Erythroblast (primary cell): ENCODE data around the gene CYTH3.

Experiments used
- GATA1 ChIP-seq: IDR thresholded peaks from 2 replicates; pipeline ENCODE4 v1.6.1; 2011; ENCODE audit warnings: low read depth, mild to moderate bottlenecking, control low read depth, low read length, moderate library complexity
- POLR2A ChIP-seq: IDR thresholded peaks from 2 replicates; pipeline ENCODE4 v1.6.1; 2011; ENCODE audit warnings: mild to moderate bottlenecking, low read length

- TF ChIP-seq POLR2A (no peak), GATA1 (no peak)
These were observed 15.5 kb downstream of the CYTH3 start for GRCh38 chr7:6256677-6257535.
